Adrenal gland (tissue), 12 donors: ENCODE data around the gene STRADB. TPM values are rescaled to one million over a fixed set of nuclear protein-coding genes. Genes with fewer than 3 reads are reported as not detected.

Experiments
- DNase-seq, 7 donors: peaks; one replicate each; pipeline ENCODE4 v3.0.0-alpha.2; 2019 to 2020
- H3K27ac ChIP-seq, 5 donors: fragments of 200-600 bp; sonication (generic) in 4 of 5; 1 replicate in 3 of 5; 2 replicates in 2 of 5; pipeline versions ENCODE4 v1.5.1 to v1.8.0; 2016 to 2020; ENCODE audit warnings: mild to moderate bottlenecking in 1 of 5
- H3K27me3 ChIP-seq: fragments of 200-600 bp; 2 replicates; pipeline ENCODE4 v1.8.0; 2021
- H3K36me3 ChIP-seq, 2 donors: fragments of 200-600 bp; replicated peaks in 1 of 2; 1 replicate in 1 of 2; 2 replicates in 1 of 2; pipeline versions ENCODE4 v1.5.1 to v1.8.0; 2018 to 2022
- H3K4me1 ChIP-seq, 2 donors: fragments of 200-600 bp; replicated peaks in 1 of 2; 1 replicate in 1 of 2; 2 replicates in 1 of 2; pipeline versions ENCODE4 v1.5.1 to v1.8.0; 2018 to 2021
- H3K4me3 ChIP-seq, 4 donors: fragments of 200-600 bp; sonication (generic) in 3 of 4; one replicate each; pipeline ENCODE4 v1.5.1; 2016 to 2018
- H3K9me3 ChIP-seq, 3 donors: fragments of 200-600 bp; sonication (generic) in 1 of 3; replicated peaks in 1 of 3; 1 replicate in 2 of 3; 2 replicates in 1 of 3; pipeline versions ENCODE4 v1.5.1 to v1.8.0; 2016 to 2021
- CTCF ChIP-seq, 6 experiments: fragments of 450-650 bp in 4 of 6; fragments of 200-600 bp in 2 of 6; sonication (generic) in 1 of 6; IDR thresholded peaks; 1 replicate in 5 of 6; 2 replicates in 1 of 6; pipeline versions ENCODE4 v1.5.1 to v1.8.0; 2016 to 2021; ENCODE audit warnings: antibody characterized with exemption in 6 of 6, mild to moderate bottlenecking in 2 of 6, moderate library complexity in 1 of 6
- POLR2A ChIP-seq, 2 donors: fragments of 450-650 bp; IDR thresholded peaks; one replicate each; pipeline ENCODE4 v1.6.1; 2017; ENCODE audit warnings: antibody characterized with exemption in 2 of 2, mild to moderate bottlenecking in 2 of 2, moderate library complexity in 1 of 2
- WGBS, 4 donors: extraction: QIAGEN DNeasy Blood & Tissue Kit in 2 of 4; methylation state at CpG; one replicate each; pipeline versions ENCODE4 v1.1.5 to v1.1.7; 2013 to 2017; 5-methylcytosine and 5-hydroxymethylcytosine counted together
- intact Hi-C, 2 donors: fragments of 100-400 bp; cut with DNase I; formaldehyde crosslinking; loops; one replicate each; pipeline versions ENCODE4 v1.14.1 to v1.15.0; 2022 to 2023
- polyA plus RNA-seq, 3 donors: library from polyadenylated mRNA; stranded (reverse); fragments of 200-250 nt in 2 of 3; fragments of 350-450 nt in 1 of 3; fragmentation: Illumina TruSeq in 1 of 3; extraction: RNeasy Lipid Tissue Mini Kit (QIAGEN cat#74804) in 1 of 3; gene quantifications; one replicate each; pipeline ENCODE4 v1.2.3, GENCODE V29; 2013 to 2014
- total RNA-seq, 9 donors: library from RNA; depleted of rRNA in 4 of 9; stranded (reverse); fragments of >200 nt in 4 of 9; fragments of 120-200 nt in 1 of 9; fragmentation: NEBNext Ultra II Directional in 1 of 9; extraction: Animal tissue kit (Norgen Biotek cat#: 25700) in 1 of 9; gene quantifications; one replicate each; pipeline versions ENCODE4 v1.1.0 to v1.2.4, GENCODE V29; 2013 to 2023
- donor health status: healthy with polysubstance abuse.
- donor health status: Bipolar disorder and iron deficiency.
- donor health status: DM: yes; HTN: yes; CAD: no.
- donor health status: DM: no; HTN: no; CAD: no.
- donor health status: DM: no; HTN: no; CAD: no.
- donor health status: DM: yes; HTN: yes; CAD: no.

Gene STRADB
- total and polyA plus RNA-seq, 12 donors = 51.2 to 154 (median 95.0) TPM

DNA sequence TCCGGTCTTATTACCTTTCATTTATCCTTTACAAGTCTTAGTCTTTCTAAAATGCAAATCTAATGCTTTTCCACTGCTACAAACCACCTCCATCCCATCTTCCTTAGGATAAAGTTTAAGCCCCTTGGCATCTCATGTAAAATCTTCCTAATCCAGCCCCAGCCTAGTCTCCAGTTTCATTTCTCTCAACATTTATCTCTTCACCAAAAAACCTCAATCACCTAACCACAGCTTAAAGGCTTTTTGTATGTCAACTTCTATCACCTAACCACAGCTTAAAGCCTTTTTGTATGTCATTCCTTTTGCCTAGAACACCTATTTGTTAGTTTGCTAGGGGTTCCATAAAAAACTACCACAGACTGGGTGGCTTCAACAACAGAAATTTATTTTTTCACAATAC, 4.5 kb upstream of the STRADB start:
- 93 to 100% (median 99%) methylated on average over 1 of the region's 1 CpG for WGBS, 4 donors
- Histone ChIP-seq H3K9me3 (no peaks in the 10 kb centered on the region), H3K4me3 (no peak overlapping the region), H3K27me3 (no peaks in the 10 kb centered on the region), H3K27ac (no peak overlapping the region), H3K4me1 (peaks cover 10 to 44% of the 10 kb centered on the region in 2 donors), H3K36me3 (no peaks in the 10 kb centered on the region)
- intact Hi-C loops = no loop called here
- no peak for DNase-seq
- no peak for TF ChIP-seq CTCF (IDR thresholded peaks at IDR 0.05)
- TF ChIP-seq POLR2A (IDR thresholded peaks at IDR 0.05) = no peak

GRCh38 chr2:201448061-201448460, 3.5 kb upstream of the STRADB start:
- DNase-seq = no peak
- H3K9me3 ChIP-seq = no peaks in the 10 kb centered on the region
- H3K4me1 ChIP-seq = peaks cover 10 to 44% of the 10 kb centered on the region in 2 donors
- H3K27me3 ChIP-seq = no peaks in the 10 kb centered on the region
- no peak overlapping the region for H3K4me3 ChIP-seq
- no peaks in the 10 kb centered on the region for H3K36me3 ChIP-seq
- TF ChIP-seq POLR2A (IDR thresholded peaks at IDR 0.05) (no peak), CTCF (IDR thresholded peaks at IDR 0.05) (no peak)
- 80 to 96% (median 90%) methylated on average over 1 of the region's 1 CpG for WGBS, 4 donors
- intact Hi-C loops = no loop called here
- H3K27ac ChIP-seq = no peak overlapping the region

DNA sequence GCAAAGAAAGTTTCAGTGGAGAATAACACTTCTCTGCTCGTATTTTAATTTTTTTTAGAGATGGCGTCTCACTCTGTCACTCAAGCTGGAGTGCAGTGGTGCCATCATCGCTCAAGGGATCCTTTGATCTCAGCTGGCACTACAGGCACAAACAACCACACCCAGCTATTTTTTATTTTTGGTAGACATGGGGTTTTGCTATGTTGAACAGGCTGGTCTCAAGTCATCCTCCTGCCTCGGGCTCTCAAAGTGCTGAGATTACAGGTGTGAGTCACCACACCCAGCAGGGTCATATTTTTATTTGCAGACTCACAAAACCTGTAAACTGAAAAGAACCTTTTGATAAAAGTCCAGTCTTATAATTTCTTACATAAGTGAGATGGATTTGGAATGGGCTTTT, 2.8 kb upstream of the STRADB start:
- Histone ChIP-seq H3K36me3 (no peaks in the 10 kb centered on the region), H3K4me3 (no peak overlapping the region), H3K27me3 (no peaks in the 10 kb centered on the region), H3K4me1 (peaks cover 10 to 51% of the 10 kb centered on the region in 2 donors), H3K9me3 (no peaks in the 10 kb centered on the region), H3K27ac (no peak overlapping the region)
- no peak for TF ChIP-seq POLR2A (IDR thresholded peaks at IDR 0.05)
- no peak for TF ChIP-seq CTCF (IDR thresholded peaks at IDR 0.05)
- intact Hi-C loops = no loop called here
- DNase-seq = no peak
- 73 to 84% (median 81%) methylated on average over 4 of the region's 4 CpGs for WGBS, 4 donors

DNA sequence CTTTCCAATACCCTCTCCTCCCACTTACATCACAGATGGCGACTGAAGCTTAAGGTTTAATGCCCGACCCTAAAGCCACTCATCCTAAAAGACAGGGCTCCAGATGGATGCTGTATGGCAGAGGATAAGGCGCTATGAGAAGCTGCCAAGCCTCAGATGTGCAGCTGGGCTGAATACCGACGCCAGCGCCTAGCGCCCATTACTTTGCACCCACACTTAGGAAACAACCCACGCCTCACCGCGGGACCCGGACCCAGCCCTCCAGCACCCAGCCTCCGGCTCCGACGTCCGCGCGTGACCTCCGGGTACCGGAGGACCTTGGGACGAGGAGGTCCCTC, 617 bp upstream of the STRADB start:
- Histone ChIP-seq H3K36me3 (no peaks in the 10 kb centered on the region), H3K4me1 (peaks cover 15 to 60% of the 10 kb centered on the region in 2 donors), H3K27me3 (no peaks in the 10 kb centered on the region), H3K27ac (peak overlapping the region; percentile 73 to 90 (median 88)), H3K9me3 (no peaks in the 10 kb centered on the region), H3K4me3 (peak overlapping the region; percentile 50 to 83 (median 74))
- TF ChIP-seq CTCF (IDR thresholded peaks at IDR 0.05) = no peak
- TF ChIP-seq POLR2A (IDR thresholded peaks at IDR 0.05) = no peak
- WGBS, 4 donors = 0% methylated on average over 2 to 20 of the region's 20 CpGs
- no peak for DNase-seq
- intact Hi-C loops = no loop called here
